Thymus (tissue), 14 donors: Measurements from ENCODE around the gene TUBAL3. TPM values are rescaled to one million over a fixed set of nuclear protein-coding genes. Genes with fewer than 3 reads are reported as not detected.

ENCODE experiments used
- DNase-seq, 9 donors: peaks; one replicate each; pipeline ENCODE4 v3.0.0-alpha.2; 2013; ENCODE audit warnings: low spot score in 9 of 9, low read depth in 6 of 9, missing footprints in 1 of 9
- H3K27ac ChIP-seq, 2 donors: one replicate each; pipeline ENCODE4 v1.5.1; 2013; ENCODE audit warnings: control low read depth in 1 of 2, low read depth in 1 of 2, low read length in 1 of 2, mild to moderate bottlenecking in 1 of 2, moderate library complexity in 1 of 2
- H3K27me3 ChIP-seq, 2 donors: one replicate each; pipeline ENCODE4 v1.5.1; 2013; ENCODE audit warnings: low read length in 1 of 2; ENCODE audit not compliant: control insufficient read depth in 2 of 2, insufficient read depth in 1 of 2
- H3K36me3 ChIP-seq, 2 donors: one replicate each; pipeline ENCODE4 v1.5.1; 2013; ENCODE audit warnings: low read length in 1 of 2, mild to moderate bottlenecking in 1 of 2, moderate library complexity in 1 of 2; ENCODE audit not compliant: control insufficient read depth in 2 of 2, insufficient read depth in 2 of 2
- H3K4me1 ChIP-seq, 2 donors: one replicate each; pipeline ENCODE4 v1.5.1; 2013; ENCODE audit warnings: low read length in 2 of 2; ENCODE audit not compliant: control insufficient read depth in 2 of 2, insufficient read depth in 2 of 2
- H3K4me3 ChIP-seq, 2 donors: one replicate each; pipeline ENCODE4 v1.5.1; 2013; ENCODE audit warnings: low read length in 2 of 2, control low read depth in 1 of 2, mild to moderate bottlenecking in 1 of 2
- H3K9me3 ChIP-seq, 2 donors: one replicate each; pipeline ENCODE4 v1.5.1; 2013; ENCODE audit warnings: low read length in 1 of 2, mild to moderate bottlenecking in 1 of 2; ENCODE audit not compliant: control insufficient read depth in 2 of 2, insufficient read depth in 1 of 2
- WGBS: extraction: QIAGEN DNeasy Blood & Tissue Kit; methylation state at CpG from one replicate; pipeline ENCODE4 v1.1.7; 2013; 5-methylcytosine and 5-hydroxymethylcytosine counted together
- long read RNA-seq, 10 donors: transcript quantifications; one replicate each; lab custom pipeline, GENCODE V29; 2026
- polyA plus RNA-seq: library from polyadenylated mRNA; stranded (reverse); fragments of 200-250 nt; gene quantifications from one replicate; pipeline ENCODE4 v1.2.3, GENCODE V29; 2013
- total RNA-seq: library from RNA; stranded (reverse); fragments of 120-200 nt; gene quantifications from one replicate; pipeline ENCODE4 v1.2.4, GENCODE V29; 2013
- donor health status: healthy.

The TUBAL3 gene
- total RNA-seq (1.3 TPM), polyA plus RNA-seq (0.46 TPM)
- long read RNA-seq, donor 1 = 0 reads
- long read RNA-seq, donor 2 = 0 reads
- long read RNA-seq, donor 3 = 0 reads
- long read RNA-seq, donor 4 = 0 reads
- long read RNA-seq, donor 5 = 0 reads
- long read RNA-seq, donor 6 = 0 reads
- long read RNA-seq, donor 7 = 0 reads
- long read RNA-seq, donor 8 = 0 reads
- long read RNA-seq, donor 9 = 0 reads
- long read RNA-seq, donor 10 = 0 reads

DNA sequence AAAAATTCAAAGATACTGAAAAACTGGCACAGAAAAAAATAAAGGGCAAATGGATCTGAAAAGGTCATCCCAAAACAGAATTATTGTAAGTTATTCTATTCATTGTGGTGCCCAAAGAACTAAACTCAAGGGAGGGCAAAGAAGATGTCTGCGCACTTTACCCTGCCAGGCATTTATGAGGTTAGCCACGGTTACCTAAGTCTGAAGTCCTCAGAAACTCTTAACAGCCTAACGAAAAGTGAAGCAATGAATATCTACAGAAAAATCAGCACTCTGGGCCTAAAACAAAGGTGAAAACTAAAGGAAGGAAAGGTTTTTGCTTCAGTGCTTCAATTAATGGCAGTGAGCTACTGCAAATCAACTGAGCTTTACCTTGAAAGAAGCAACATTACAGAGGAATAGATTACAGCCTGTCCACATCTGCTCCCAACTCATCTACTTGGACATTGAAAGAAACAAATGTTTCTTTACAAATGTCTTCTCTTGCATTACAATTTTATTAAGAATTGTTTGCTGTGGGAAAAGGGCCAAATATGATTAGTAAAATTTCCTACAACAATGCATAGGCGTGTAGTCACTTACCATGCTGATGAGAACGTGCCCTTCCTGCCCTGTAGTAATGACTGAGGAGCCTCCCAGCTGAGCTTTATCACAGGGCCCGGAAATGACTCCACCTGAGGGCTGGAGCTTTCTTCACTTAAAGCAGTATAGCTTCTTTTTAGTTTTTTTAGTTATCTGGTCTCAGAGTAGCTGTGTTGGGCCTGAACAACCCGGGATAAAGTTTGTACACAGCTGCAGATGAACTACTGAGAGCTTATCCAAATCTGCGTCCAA is at the start of gene TUBAL3:
Gene TUBAL3 (minus strand): TSS at position 621 of the 834 bp plus-strand sequence. CDS start 36 bp downstream, at position 585.
- H3K9me3 ChIP-seq = no peaks in the 10 kb centered on the region
- H3K4me1 ChIP-seq = no peaks in the 10 kb centered on the region
- H3K27me3 ChIP-seq = no peaks in the 10 kb centered on the region
- DNase-seq = no peak
- WGBS = 82% methylated on average over 8 of the region's 8 CpGs
- no peak within 1 kb of the TSS for H3K27ac ChIP-seq
- no peaks in the 10 kb centered on the region for H3K36me3 ChIP-seq
- no peak within 1 kb of the TSS for H3K4me3 ChIP-seq

DNA sequence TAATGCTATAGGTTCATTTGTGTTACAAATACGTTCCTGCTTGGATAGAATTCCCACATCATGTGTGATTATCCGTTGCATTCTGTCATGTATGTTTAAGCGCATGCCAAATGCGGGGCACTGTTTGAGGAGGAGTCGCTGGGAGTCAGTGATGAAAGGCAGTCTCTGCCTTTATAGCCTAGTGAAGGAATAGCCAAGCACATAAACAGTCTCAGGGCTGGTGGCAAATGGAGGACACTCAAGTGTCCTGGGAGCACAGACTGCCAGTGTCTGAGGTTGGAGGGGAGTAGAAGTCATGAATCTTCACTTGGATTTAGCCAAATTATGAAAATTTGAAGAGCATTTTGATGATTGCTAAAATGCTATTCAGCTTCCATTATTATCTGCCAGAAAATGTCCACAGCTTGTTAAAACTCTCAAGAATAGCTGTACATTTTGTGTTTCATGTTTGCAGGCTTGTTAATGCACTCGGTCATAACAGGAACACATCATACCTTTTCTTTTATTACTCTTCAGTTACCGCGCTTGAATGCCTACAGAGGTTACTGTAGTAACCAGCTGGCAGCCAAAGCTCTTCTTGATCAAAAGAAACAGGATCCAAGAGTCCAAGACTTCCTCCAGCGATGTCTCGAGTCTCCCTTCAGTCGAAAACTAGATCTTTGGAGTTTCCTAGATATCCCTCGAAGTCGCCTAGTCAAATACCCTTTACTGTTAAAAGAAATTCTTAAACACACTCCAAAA is 49.3 kb upstream of the TUBAL3 start:
- Histone ChIP-seq H3K27me3 (no peaks in the 10 kb centered on the region), H3K9me3 (no peaks in the 10 kb centered on the region), H3K27ac (no peak overlapping the region), H3K4me3 (no peak overlapping the region), H3K36me3 (peaks cover 10 to 45% of the 10 kb centered on the region in 2 donors), H3K4me1 (peaks cover 0 to 3% of the 10 kb centered on the region in 2 donors)
- 94% methylated on average over 13 of the region's 13 CpGs for WGBS
- no peak for DNase-seq

DNA sequence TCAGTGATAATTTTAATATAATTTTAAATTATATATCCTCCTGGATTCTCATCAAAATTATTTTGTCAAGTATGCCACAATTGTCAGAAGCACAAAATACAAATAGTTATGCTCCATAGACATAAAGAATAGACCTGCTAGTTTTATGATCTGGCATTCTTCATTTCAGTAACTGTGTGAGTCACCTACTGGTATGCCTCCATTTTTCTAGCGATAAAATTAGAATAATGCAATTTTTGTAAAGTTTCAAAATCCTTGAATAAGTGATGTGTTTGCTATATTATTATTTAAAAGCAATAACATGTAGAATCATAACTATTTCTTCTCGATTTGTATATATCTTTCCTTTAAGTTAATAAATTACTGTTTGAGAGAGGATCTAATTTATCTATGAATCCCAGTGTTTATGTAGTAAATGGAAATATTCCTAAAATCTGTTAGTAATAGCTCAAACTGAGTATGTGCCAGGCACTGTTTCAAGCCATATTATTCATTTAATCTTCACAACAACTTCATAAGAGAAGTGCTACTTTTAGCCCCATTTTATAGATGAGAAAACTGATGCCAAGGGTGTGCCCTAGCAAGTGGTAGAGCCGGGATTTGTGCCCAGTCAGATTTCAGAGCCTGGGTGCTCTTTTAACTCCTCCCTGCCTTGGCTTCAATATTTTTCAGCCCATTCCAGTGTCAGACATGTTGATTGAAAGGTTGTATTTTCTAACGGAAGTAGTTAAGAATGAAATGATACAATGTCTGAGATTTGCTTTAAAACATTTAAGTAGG is 46.2 kb upstream of the TUBAL3 start:
- Histone ChIP-seq H3K36me3 (peaks cover 7 to 34% of the 10 kb centered on the region in 2 donors), H3K27me3 (no peaks in the 10 kb centered on the region), H3K4me1 (peaks cover 6 to 7% of the 10 kb centered on the region in 2 donors), H3K4me3 (no peak overlapping the region), H3K27ac (no peak overlapping the region), H3K9me3 (no peaks in the 10 kb centered on the region)
- DNase-seq = no peak
- 95% methylated on average over 4 of the region's 4 CpGs for WGBS

DNA sequence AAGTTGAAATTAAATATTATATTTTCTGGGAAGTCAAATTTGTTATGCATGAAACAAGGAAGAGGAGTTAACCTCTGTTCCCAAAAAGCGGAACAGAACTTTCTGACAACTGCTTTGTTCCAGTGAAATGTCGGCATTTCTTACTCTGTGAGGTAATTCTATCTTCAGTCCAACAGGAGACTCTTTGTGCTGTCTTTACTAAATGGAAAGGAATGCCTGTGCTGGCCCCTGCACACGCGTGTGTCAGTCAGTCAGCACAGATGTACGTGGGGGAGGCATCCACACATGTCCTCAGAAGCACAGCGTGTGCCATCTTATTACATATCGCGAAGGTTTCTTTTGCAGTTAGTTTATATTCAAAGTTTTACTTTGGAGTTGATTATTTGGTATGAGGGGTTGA is 45.2 kb upstream of the TUBAL3 start:
- no peak overlapping the region for H3K4me3 ChIP-seq
- no peak overlapping the region for H3K27ac ChIP-seq
- H3K4me1 ChIP-seq = peaks cover 6 to 7% of the 10 kb centered on the region in 2 donors
- H3K9me3 ChIP-seq = no peaks in the 10 kb centered on the region
- 78% methylated on average over 8 of the region's 8 CpGs for WGBS
- H3K27me3 ChIP-seq = no peaks in the 10 kb centered on the region
- H3K36me3 ChIP-seq = peaks cover 4 to 25% of the 10 kb centered on the region in 2 donors
- no peak for DNase-seq

DNA sequence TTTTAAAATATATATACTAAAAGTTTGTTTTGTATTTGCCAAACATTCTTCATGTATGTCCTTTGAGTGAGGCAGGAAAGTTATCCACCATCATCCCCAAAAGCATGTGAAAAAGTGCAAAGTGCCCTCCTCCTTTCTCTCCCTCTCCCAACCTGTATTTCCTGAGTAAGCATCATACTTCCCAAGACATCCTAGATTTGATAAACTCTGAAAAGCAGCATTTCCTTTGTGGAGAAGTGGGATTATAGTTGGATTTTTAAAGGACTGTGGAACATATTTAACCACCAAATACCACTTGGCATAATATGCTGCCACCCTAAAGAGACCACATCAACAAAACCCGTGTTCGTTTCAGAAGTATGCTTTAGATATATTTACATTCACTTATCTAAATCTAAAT is 44.6 kb upstream of the TUBAL3 start:
- H3K27ac ChIP-seq = peak overlapping the region; percentile 33 to 34

DNA sequence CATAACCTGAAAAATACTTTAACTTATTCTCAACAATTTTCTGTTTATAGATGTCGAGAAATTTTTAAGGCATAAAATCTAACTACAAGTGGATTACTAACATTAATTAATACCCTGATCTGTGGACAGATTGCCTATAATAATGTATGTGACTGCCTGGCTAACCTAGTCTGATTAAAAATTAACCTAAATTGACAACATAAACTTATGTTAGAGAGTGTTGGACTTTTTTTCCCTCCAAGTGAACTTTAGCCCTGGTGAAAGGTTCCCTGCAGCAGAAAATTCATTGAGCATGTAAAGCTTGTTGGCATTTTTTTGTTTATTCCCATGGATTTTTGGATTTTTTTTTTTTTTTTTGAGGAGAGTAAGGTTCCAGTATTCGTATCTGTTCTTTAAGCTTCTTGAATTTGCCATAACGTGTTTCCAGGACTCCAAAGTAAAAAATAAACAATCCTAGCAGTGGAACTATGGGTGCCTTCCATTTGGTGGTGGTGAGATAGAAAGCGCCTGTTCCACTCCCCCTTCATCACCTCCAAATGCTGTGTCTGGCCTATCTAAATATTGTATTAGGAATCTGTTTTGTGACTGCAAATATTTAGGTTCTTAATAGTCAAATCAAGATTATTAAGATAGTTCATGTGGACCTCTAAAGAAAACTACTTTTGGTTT is 43.8 kb upstream of the TUBAL3 start:
- no peaks in the 10 kb centered on the region for H3K9me3 ChIP-seq
- H3K27me3 ChIP-seq = no peaks in the 10 kb centered on the region
- H3K4me3 ChIP-seq = peak overlapping the region in 1 of 2 donors; percentile 40
- peaks cover 6 to 7% of the 10 kb centered on the region in 2 donors for H3K4me1 ChIP-seq
- no peak overlapping the region for H3K27ac ChIP-seq
- WGBS = 91% methylated on average over 4 of the region's 4 CpGs
- DNase-seq = no peak
- peaks cover 0 to 12% of the 10 kb centered on the region in 2 donors for H3K36me3 ChIP-seq

More for the DNA sequence above, 44.6 kb upstream of the TUBAL3 start:
- Histone ChIP-seq H3K36me3 (peaks cover 0 to 19% of the 10 kb centered on the region in 2 donors), H3K4me1 (peaks cover 6 to 7% of the 10 kb centered on the region in 2 donors), H3K27me3 (no peaks in the 10 kb centered on the region), H3K4me3 (no peak overlapping the region), H3K9me3 (no peaks in the 10 kb centered on the region)
- DNase-seq = no peak
- whole genome bisulfite sequencing = 33% methylated on average over 2 of the region's 2 CpGs

DNA sequence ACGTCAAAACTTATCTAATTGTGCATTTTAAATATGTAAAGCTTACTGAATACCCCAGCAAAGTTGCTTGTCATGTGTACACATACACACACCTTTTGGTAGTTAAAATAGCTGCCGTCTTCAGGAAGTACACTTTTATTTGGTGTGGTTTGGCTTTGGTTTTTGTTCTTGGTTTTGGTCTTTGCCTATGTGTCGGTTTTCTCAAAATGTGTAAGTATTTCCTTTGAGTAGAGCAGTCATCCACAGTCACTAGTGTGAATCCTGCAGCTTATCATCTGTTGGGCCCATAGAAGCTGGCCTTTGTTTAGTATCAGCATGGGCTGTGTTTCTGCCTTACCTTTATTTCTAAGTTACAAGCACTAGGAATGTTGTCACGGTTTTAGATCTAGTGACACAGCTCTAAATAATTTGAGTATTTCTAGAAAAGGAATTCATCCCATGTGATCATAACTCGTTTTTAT is 43.0 kb upstream of the TUBAL3 start:
- peak in 8 of 9 donors; percentile 39 to 88 (median 64) for DNase-seq
- peak overlapping the region; percentile 33 to 40 for H3K4me3 ChIP-seq
- H3K27ac ChIP-seq = peak overlapping the region; percentile 48 to 53
- 9% methylated on average over 5 of the region's 5 CpGs for WGBS
- no peaks in the 10 kb centered on the region for H3K9me3 ChIP-seq
- no peaks in the 10 kb centered on the region for H3K27me3 ChIP-seq
- H3K4me1 ChIP-seq = peaks cover 6 to 7% of the 10 kb centered on the region in 2 donors
- peaks cover 0 to 5% of the 10 kb centered on the region in 2 donors for H3K36me3 ChIP-seq

DNA sequence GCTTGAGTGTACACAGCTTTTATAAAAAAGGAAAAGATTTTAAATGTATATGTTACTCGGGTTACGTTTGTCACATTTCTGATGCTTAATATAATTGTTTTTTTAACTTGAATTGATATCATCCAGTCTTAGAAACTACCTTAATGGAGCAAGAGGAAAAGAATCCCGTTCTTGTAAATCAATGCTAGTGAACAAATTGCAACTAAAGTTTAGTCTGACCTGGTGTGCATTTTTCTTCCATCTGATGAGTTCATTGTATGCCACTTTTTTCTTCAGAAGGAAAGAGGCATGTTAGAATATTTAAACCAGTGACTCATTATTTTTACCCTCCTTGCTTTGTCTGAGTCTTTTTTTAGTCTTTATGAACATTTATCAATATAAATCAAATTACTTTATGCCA is 42.4 kb upstream of the TUBAL3 start:
- H3K4me1 ChIP-seq = peaks cover 6 to 7% of the 10 kb centered on the region in 2 donors
- H3K4me3 ChIP-seq = peak overlapping the region; percentile 21 to 40
- H3K9me3 ChIP-seq = no peaks in the 10 kb centered on the region
- no peaks in the 10 kb centered on the region for H3K27me3 ChIP-seq
- no peaks in the 10 kb centered on the region for H3K36me3 ChIP-seq
- no peak for DNase-seq
- WGBS = 39% methylated on average over 3 of the region's 3 CpGs
- peak overlapping the region in 1 of 2 donors; percentile 53 for H3K27ac ChIP-seq
